Breast epithelium (tissue), 3 donors: Measurements from ENCODE around the gene TMF1.

ENCODE experiments used
- CTCF ChIP-seq, 3 donors: fragments of 450-650 bp; IDR thresholded peaks; one replicate each; pipeline ENCODE4 v1.5.1; 2016 to 2017; ENCODE audit warnings: antibody characterized with exemption in 3 of 3, mild to moderate bottlenecking in 3 of 3, moderate library complexity in 3 of 3
- POLR2A ChIP-seq: fragments of 450-650 bp; IDR thresholded peaks from one replicate; pipeline ENCODE4 v1.6.1; 2016; ENCODE audit warnings: antibody characterized with exemption, mild to moderate bottlenecking, moderate library complexity
- POLR2AphosphoS5 ChIP-seq, 3 donors: sonication (generic); formaldehyde crosslinking; IDR thresholded peaks; one replicate each; pipeline ENCODE4 v1.6.1; 2017; ENCODE audit warnings: antibody characterized with exemption in 3 of 3

- TF ChIP-seq CTCF (IDR thresholded peaks at IDR 0.05) (no peak), POLR2AphosphoS5 (IDR thresholded peaks at IDR 0.05) (no peak), POLR2A (no peak)
Observed at GRCh38 chr3:69088063-69088462, 35.9 kb upstream of the TMF1 start.
